Measurements from ENCODE around the gene MYT1.

GRCh38 chr20:64255361-64256281, 91.4 kb downstream of the MYT1 start, which contains the start of gene PCMTD2:
- TF ChIP-seq EP300 (IDR thresholded peaks at IDR 0.05; ENCODE audit: low read depth) (no peak), POLR2A (IDR thresholded peaks at IDR 0.05) (peak; percentile 38)
